DMS 273 (cell line): Measurements from ENCODE around the gene AGAP3.

Experiments
- DNase-seq: peaks from one replicate; lab custom pipeline; 2025; ENCODE audit not compliant: unreplicated experiment; lab: John Stamatoyannopoulos, UW

AGAP3 gene

DNA sequence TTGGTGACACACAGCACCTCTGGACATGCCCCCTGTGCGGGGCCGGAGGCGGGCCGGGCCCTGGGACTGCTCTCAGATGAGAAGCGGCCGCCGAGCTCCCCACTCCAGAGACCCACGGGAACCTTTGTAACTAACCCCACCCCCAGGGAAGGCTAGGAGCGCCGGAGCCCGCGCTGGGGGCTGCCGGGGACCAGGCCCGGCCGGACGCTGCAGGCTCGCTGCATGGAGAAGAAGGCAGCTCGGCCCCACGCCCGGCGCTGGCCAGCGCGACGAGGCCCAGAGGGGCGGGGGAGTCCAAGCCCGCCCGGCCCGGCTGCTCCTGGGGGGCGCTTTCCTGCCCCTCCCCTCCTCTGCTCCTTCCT, 36.5 kb downstream of the AGAP3 start:
- no peak for DNase-seq

DNA sequence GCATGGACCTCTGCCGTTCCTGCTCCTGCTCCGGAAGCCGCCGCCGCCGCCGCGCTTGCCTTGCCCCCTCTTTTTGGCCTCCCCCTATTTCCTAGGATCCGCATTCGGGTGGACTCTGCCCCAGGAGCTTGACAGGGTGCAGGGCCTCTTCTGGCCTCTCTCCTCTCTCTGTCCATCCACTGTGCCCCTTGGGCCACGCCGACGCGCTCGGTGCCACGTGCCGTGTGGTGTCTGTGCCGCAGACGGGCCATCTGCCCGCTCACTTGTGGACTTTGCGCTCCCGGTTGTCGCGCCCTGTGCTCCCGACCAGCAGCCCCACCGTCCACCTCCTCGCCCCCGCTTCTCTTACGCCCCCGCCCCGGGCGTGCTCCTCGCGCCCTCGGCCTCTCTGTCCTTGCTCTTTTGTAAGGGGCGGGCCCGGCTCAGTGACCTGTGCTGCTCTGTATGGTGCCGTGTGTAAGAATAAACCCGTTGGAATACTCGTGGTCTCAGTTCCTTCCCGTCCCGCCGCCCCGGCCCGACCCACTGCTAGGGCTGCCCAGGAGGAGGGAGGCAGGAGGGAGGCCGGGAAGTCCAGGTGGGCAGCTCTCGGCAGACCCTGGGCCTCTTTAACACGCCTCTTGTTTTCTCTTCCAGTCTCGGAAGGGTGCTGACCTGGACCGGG, 37.0 kb downstream of the AGAP3 start:
- DNase-seq = no peak

DNA sequence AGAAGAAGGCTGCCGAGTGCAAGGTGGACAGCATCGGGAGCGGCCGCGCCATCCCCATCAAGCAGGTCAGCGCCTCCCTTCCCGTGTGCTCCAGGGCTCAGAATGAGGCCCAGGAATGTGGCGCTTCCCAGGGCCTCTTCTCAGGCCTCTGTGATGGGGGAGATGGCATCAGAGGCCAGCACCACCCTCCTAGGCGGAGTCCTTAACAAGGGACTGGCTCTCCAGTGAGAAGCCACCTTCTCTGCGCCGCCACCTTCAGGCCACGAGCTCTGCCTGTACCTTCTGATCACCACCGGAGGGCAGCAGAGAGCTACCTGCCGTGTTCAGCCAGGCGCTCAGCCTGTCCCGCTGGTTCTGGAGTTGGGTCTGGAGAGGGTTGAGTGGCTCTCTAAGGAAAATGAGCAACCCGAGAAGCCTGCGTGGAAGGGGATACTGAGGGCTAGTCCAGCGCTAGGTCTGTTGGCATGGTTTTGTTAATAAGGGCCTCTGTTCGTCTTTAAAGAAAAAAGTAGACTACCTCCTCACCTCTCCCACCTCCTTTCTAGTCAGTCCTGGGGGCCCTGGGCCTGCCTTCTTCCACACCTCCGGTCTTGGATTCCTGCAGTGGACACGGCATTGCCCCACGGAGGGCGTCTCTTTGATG, 37.7 kb downstream of the AGAP3 start:
- peak; percentile 95 for DNase-seq

DNA sequence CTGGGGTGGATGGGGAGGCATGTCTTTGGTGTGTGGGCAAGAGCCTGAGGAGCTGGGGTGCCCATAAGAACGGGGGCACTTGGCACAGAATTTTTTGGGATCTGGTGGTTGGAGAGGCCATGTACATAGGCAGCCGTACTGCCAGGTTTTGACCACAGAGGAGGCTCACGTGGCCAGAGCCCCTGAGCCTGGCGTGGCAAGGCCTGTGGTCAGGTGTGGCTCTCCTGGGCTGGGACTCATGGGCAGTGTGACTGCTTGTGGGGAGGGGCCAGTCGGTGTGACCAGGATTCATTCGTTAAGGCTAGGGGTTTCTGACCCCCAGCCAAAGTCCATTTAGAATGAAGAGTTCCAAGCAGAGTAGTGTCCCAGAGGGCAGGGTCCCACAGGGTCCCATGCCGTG, 38.2 kb downstream of the AGAP3 start:
- DNase-seq = no peak

DNA sequence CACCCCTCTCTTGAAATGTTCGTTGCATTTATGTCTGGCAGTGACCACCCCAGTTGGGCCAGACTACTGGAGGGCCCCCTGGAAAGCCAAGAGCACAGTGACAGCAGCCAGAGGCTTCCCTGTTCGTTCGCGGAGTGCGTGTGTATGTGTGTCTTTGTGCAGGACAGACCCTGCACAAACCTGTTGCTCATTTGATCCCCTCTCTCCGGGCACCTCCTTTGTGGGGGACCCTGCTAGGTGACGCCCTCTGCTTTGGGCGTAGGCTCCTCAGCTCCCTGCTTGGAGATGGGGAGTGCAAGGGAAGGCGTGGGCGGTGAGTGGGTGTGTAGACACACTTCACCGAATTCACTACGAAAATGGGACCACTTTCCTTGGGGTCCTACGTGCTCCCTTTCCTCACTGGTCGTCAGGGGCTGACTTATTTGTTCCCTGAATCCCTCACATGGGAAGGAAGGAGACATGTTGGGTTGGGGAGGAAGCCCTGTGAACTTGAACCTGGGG, 38.7 kb downstream of the AGAP3 start:
- DNase-seq = no peak

DNA sequence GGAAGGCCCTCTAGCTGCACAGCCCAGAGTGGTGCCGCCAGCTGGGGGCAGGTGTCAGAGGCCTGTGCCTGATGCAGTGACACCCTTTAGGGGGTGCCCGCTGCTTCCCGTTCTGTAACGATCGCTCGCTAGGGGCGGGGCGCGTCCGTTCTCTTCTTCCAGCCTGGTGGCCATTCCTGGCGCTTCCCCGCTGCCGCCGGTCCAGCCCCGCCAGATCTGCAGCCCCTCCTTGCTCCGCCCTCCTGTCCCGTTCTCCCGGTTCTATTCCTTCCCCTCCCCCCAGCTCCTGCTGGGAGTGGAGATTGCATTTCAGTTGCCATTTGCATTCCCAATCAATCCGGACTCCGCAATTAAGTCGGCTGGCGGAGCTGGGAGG, 39.2 kb downstream of the AGAP3 start:
- no peak for DNase-seq

DNA sequence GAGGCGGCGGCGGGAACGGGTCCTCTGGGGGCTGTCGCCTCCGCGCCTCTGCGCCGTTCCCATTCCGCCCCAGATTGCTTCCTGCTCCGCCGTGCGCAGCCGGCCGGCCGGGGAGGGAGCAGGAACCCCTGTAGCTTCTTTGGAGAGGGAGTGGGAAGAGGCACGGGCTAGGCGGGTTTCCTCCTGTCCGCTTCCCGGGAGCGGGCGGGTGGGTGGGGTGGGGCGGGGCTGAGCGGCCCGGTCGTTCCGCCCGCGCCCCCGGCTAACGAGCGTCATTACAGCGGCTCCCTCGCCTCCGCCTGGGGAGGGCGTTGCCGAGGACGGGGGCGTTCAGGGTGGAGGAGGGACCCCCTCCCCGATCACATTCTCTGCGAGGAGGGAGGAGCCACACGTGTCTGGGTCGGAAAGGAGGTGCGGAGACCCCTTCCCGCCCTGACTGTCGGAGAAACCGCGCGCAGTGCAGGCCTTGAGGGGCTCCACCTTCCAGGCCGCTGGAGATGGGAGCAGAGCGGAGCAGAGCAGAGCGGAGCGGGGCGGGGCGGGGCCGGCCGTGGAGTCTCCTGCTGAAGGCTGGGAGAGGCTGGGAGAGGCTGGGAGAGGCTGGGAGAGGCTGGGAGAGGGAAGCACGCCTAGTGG, 39.7 kb downstream of the AGAP3 start:
- DNase-seq = no peak

DNA sequence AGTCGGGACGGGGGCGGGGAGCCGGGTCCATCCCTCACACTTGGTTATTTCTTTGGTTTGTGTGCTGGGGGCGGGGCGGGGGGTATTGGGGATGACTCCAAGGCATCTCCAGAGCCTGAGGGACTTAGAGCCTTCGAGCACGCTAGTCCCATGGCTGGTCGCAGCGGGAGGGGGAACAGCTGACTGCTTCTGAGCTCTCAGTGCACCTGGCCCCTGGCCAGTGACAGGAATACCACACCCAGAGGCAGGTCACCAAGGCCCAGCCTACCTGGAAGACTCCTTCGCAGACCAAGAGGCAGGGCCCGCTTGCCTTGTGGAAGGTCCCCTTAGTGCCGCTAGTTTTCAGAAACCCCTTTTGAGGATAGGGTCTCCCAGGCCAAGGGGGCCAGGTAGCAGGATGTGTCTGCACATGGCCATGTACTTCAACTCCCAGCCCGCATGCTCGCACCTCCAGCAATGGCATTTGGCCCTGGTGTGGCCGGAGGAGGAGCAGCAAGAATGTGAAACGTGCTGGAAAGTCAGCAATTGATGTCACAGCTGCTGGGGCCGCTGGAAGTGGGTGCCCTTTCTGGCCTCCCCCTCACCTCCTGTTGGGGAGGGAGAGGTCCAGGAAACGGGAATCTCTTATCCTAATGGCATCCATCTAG, 40.3 kb downstream of the AGAP3 start:
- no peak for DNase-seq

DNA sequence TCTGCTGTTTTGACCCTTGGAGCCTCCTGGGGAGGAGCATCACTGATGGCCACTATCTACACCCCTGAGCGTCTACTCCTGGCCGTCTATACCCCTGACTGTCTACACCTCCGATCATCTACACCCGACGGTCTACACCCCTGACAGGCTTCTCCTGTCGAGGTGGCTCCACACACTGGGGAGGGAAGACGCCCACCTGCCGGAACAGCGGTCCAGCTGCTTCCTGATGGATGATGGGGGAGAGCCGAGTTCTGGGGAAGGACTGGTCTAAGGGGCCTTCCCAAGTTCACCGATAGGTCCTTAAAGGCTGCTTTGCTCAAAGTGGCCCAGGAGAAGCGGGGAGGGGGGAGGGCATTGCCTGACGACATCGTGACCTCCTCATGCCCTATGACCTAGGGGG, 41.9 kb downstream of the AGAP3 start:
- no peak for DNase-seq

DNA sequence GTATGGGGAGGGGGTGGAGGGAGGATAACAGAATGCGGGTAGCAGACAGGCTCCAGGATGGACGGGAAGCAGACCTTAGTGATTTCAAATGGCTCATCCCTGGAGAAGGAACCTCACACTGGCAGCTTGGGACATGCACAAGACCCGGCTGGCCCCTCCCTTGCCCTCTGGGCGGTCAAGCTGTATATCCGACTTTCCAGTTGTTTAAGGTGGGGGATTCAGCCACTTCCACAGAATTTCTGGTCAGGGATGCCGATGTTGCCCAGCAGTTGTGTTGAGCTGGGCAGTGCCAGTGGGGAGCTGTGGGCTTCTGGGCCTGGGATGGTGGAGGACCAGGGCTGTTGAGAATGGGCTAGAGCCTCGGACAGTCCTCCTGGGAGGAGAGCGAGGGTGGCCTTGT, 42.4 kb downstream of the AGAP3 start:
- DNase-seq = no peak

DNA sequence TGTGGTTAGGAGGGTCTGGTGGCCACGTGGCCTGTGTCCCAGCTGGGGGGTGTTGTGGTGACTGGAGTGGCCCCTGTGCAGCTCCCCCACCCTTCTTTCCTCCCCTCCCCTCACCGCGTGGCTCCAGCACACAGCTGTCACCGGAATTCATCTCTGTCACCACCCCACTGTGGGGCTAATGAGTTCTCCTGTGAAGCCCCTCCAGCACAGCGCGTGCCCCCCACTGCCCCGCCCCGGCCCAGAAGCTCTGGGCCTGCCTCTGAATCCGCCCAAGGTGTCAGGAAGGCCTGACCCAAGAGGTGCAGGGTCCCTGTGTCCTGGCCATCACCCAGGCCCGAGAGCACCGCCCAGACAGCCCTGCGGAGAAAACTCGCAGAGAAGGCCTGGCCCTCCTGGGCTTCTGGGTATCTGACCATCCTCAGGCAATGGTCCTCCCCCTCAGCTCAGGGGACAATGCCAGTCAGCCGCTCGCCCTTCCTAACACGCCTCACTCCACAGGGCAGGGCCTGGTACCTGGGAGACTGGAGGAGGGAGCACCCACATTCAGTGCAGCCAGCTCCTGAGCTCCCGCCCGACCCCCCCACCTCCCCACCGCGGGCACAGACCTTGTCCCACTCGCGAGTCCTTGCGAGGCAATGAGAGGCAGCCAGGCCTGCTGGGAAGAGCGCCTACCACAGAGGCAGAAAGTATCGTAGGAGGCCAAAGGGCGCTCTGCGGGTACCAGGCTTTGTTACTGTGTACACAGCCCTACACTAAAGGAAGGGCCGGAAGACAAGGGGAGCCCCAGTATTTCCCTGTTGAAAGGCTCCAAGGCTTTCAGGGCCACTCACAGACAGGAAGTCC, 43.1 kb downstream of the AGAP3 start:
- no peak for DNase-seq

DNA sequence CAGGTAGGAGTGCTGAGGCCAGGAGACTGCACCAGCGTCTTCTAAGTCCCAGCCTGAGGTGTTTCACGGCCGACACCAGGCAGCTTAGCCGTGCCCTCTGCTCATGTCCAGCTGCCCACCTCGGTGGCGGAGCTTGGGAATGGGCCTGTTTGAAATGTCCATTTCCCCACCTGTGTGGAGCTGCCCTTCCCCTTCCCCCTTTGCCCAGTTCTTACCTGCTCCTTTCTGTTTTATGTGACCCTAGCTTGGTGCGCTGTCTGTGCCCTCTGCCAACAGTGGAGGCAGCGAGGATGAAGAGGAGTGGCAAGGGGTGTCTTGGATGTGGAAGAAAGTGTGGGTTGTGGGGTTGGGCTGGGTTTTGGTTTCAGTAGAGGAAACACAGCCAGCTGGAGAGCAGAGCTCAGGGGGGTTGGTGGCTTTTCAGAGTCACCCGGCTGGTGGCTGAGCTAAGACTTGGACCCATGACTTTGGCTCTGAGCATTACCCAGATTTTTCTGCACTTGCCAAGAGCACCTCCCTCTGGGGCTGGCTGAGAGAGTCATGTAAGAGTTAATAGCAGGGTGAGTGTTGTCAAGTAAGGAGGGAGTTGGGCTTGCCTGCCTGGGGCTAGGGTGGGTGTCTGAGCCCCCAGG, 43.8 kb downstream of the AGAP3 start:
- DNase-seq = no peak

DNA sequence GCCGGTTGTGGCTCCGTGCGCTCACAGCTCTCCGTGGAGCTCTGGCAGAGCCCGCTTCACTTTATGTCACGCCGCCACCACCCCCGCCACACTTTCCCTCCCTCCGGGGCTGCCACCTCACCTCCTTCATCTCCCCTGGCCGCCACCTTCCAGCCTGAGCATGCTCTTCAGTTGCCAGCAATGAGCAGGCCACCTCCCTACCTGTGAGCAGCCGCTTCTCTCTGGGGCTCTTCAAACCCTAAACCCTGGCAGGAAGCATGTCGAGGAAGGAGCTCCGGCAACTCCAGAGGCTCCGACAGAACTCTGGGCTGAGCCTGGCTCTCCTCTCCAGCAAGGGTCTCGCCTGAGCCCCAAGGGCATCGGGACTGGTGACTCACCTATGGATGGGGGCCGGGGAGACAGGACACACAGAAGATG, 44.5 kb downstream of the AGAP3 start:
- DNase-seq = no peak

DNA sequence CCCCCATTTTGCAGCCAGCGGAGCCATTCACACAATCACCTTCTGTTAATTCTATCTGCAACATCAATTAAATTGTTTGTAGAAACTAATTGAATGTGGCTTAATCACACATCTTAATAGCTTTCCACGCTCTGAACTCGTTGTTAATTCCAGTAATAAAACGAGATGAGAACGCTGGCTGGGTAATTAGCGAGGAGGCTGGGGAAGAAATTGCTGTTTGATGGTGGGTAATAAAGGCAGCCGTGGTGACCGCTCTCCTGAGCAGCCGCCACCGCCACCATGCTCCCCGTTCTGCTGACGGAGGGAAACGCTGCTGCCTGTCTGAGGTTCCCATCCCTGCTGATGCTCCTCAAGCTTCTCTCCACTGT, 44.9 kb downstream of the AGAP3 start:
- DNase-seq = no peak

DNA sequence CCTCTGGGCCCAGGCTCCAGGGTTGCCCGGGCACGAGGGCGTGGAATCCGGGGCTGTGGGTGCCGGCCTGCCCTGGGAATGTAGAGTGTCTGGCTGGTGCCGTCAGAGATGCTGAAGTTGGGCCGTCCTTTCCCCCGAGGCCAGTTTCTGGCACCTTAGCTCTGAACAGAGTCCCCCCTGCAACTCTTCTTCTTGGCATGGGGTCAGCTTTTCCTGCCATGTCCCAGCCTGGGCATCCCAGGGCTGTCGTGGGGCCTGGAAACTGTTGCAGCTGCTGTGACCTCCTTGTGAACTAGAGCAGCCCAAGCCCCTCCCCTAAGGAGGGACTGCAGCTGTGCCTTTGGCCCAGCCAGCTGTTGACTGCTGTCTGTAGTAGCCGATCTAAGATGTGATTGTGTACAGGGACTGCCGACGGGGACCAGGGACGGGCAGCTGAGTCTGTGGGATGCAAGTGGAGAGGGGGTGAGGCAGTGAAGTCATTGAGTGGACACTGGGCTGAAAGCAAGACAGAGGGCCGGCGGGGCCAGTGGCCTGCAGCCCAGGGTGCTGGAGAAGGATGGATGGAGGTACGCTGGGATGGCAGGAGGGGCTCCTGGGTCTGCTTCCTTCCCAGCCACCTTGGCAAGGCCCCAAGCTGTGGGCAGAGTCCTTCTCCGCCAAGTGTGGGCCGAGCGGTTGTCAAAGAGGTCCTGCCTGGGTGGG, 45.5 kb downstream of the AGAP3 start:
- no peak for DNase-seq

DNA sequence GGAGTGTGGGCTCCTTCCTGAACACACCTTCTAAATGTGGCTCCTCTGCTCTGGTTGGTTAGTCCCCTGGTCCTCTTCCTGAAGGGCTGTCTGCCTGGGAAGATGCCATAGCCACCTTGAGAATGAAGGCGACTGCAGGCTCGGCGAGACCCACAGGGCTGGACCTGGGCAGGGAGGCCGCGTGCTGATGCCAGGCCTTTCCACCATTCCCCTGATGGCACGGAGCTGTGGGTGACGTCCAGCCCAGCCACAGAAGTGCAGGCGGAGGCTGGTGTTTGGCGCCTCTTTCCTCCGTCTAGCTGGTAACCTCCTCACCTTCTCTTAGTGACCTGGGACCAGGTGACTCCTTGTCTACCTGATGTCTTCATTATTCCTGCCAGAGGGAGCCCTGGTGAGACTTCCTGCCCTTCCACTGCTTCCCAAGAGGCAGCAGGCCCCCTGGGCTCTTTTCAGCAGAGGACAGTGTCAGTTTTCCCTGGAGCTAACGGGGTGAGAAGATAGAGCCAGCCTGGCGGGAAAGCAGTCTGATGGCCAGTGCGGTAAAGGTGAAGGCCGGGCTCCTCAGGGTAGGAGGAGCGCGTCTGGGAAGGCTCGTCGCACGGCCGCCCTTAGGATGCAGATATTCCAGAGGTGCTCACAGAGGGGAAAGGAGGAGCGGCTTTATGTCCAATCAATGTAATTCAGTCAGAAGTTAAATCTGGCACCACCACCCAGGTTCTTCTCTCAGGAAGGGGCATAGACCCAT, 46.4 kb downstream of the AGAP3 start:
- no peak for DNase-seq

DNA sequence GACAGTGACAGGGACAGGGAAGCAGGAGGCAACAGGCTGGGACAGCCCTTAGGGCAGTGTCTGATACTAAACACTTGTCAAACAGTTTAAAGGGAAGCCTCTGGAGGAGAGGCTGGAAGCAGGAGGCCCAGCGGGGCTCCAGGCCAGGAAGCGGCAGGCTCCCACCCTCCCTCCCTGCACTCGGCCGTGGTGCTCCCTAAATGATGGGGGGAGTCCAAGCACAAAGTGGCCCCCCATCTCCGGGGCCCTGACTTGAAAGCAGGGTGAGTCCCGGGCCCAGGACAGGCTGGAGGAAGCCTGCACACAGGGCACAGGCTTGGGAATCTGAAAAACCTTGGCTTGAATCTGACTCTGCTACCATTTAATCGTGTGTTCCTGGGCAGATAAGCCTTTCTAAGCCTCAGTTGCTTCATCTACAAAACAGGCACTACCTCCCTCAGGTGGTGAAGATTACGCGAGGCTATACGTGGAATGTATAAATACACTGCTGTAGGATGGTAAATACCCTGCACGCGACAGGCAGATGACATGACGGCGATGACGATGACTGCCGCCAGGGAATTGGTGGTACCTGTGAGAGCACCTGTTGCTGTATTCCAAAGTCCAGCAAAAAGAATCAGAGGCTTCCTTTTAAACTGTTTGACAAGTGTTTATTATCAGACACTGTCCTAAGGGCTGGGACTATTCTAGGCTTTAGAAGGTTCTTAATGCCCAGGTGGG, 47.2 kb downstream of the AGAP3 start:
- DNase-seq = no peak

DNA sequence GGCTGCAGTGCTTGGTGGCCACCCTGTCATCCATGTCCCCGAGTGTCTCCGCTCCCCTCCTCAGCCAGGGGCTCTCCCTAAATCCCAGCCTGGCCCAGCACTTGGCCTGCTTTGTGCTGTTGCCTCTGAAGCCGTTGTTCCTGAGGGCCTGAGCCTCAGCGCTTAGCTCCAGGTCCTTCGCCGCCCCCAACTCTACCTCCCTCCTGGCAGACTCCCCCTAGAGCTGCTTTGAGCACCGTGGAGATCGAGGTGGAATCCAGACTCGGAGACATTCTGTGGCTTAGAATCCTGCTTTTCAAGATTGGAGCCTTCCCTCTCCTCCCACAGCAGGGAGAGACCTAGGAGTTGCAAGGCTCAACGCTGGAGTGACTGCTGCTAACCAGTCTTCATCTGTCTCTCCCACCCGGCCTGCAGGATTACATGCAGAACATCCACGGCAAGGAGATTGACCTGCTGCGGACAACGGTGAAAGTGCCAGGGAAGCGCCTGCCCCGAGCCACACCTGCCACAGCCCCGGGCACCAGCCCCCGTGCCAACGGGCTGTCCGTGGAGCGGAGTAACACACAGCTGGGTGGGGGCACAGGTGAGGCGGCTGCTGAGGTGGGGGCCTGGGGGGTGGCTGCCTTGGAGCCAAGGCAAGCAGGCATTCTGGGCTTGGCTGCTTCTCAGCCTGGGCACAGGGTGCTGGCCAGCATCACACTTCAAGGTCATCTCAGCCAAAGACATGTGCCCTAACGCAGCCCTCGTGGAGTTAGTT, 47.9 kb downstream of the AGAP3 start:
- DNase-seq = no peak
